ENCODE data around the gene GPA33.

GPA33 gene

GRCh38 chr1:167100730-167101129 lies 10.6 kb upstream of the GPA33 start:
- no peak overlapping the region for H3K9ac ChIP-seq (ENCODE audit: low read length)
- no peak overlapping the region for H3K4me3 ChIP-seq (ENCODE audit: low read depth in 1 of 2, low read length in 2 of 2)
- H3K27ac ChIP-seq (ENCODE audit: low read depth, low read length), result no peak overlapping the region
- H3K27me3 ChIP-seq (ENCODE audit: control insufficient read depth in 1 of 2, insufficient read depth in 2 of 2, low read length in 2 of 2), result no peaks in the 10 kb centered on the region
- H3K36me3 ChIP-seq (ENCODE audit: insufficient read depth, low read length), result no peaks in the 10 kb centered on the region
- H3K4me1 ChIP-seq (ENCODE audit: insufficient read depth, low read length), result peaks cover under 1% of the 10 kb centered on the region
- no peaks in the 10 kb centered on the region for H3K9me3 ChIP-seq (ENCODE audit: low read length)

- Histone ChIP-seq H3K36me3 (ENCODE audit: insufficient read depth, low read length) (no peaks in the 10 kb centered on the region), H3K27ac (ENCODE audit: low read depth, low read length) (no peak overlapping the region), H3K27me3 (ENCODE audit: control insufficient read depth in 1 of 2, insufficient read depth in 2 of 2, low read length in 2 of 2) (no peaks in the 10 kb centered on the region), H3K4me3 (ENCODE audit: low read depth in 1 of 2, low read length in 2 of 2) (no peak overlapping the region), H3K9me3 (ENCODE audit: low read length) (no peaks in the 10 kb centered on the region), H3K9ac (ENCODE audit: low read length) (no peak overlapping the region), H3K4me1 (ENCODE audit: insufficient read depth, low read length) (no peaks in the 10 kb centered on the region)
Observed at GRCh38 chr1:167099851-167100250, 9.7 kb upstream of the GPA33 start.

- Histone ChIP-seq H3K4me1 (ENCODE audit: insufficient read depth, low read length) (no peaks in the 10 kb centered on the region), H3K27me3 (ENCODE audit: control insufficient read depth in 1 of 2, insufficient read depth in 2 of 2, low read length in 2 of 2) (no peaks in the 10 kb centered on the region), H3K4me3 (ENCODE audit: low read depth in 1 of 2, low read length in 2 of 2) (no peak overlapping the region)
Observed at GRCh38 chr1:167095368-167095767, 5.2 kb upstream of the GPA33 start.

GRCh38 chr1:167094690-167095089 lies 4.5 kb upstream of the GPA33 start:
- H3K9me3 ChIP-seq (ENCODE audit: low read length), result no peaks in the 10 kb centered on the region
- H3K4me3 ChIP-seq (ENCODE audit: low read depth in 1 of 2, low read length in 2 of 2), result no peak overlapping the region

More at GRCh38 chr1:167095368-167095767, 5.2 kb upstream of the GPA33 start:
- H3K36me3 ChIP-seq (ENCODE audit: insufficient read depth, low read length), result no peaks in the 10 kb centered on the region
- no peaks in the 10 kb centered on the region for H3K9me3 ChIP-seq (ENCODE audit: low read length)
- H3K27ac ChIP-seq (ENCODE audit: low read depth, low read length), result no peak overlapping the region
- no peak overlapping the region for H3K9ac ChIP-seq (ENCODE audit: low read length)

GRCh38 chr1:167093846-167094516 lies 3.8 kb upstream of the GPA33 start, which contains the start of gene STYXL2:
STYXL2 (plus strand) TSS chr1:167094075; CDS start chr1:167094850, 775 bp downstream.
- Histone ChIP-seq H3K4me3 (ENCODE audit: low read depth in 1 of 2, low read length in 2 of 2) (no peak within 1 kb of the TSS), H3K9ac (ENCODE audit: low read length) (no peak within 1 kb of the TSS), H3K27ac (ENCODE audit: low read depth, low read length) (no peak within 1 kb of the TSS), H3K27me3 (ENCODE audit: control insufficient read depth in 1 of 2, insufficient read depth in 2 of 2, low read length in 2 of 2) (no peaks in the 10 kb centered on the region), H3K4me1 (ENCODE audit: insufficient read depth, low read length) (no peaks in the 10 kb centered on the region), H3K36me3 (ENCODE audit: insufficient read depth, low read length) (no peaks in the 10 kb centered on the region), H3K9me3 (ENCODE audit: low read length) (no peaks in the 10 kb centered on the region)

More at GRCh38 chr1:167094690-167095089, 4.5 kb upstream of the GPA33 start:
- no peaks in the 10 kb centered on the region for H3K4me1 ChIP-seq (ENCODE audit: insufficient read depth, low read length)
- no peaks in the 10 kb centered on the region for H3K27me3 ChIP-seq (ENCODE audit: control insufficient read depth in 1 of 2, insufficient read depth in 2 of 2, low read length in 2 of 2)
- no peak overlapping the region for H3K9ac ChIP-seq (ENCODE audit: low read length)
- H3K36me3 ChIP-seq (ENCODE audit: insufficient read depth, low read length), result no peaks in the 10 kb centered on the region
- no peak overlapping the region for H3K27ac ChIP-seq (ENCODE audit: low read depth, low read length)

- Histone ChIP-seq H3K27me3 (ENCODE audit: control insufficient read depth in 1 of 2, insufficient read depth in 2 of 2, low read length in 2 of 2) (no peaks in the 10 kb centered on the region), H3K4me3 (ENCODE audit: low read depth in 1 of 2, low read length in 2 of 2) (no peak overlapping the region), H3K4me1 (ENCODE audit: insufficient read depth, low read length) (no peaks in the 10 kb centered on the region), H3K27ac (ENCODE audit: low read depth, low read length) (no peak overlapping the region), H3K9me3 (ENCODE audit: low read length) (no peaks in the 10 kb centered on the region), H3K36me3 (ENCODE audit: insufficient read depth, low read length) (no peaks in the 10 kb centered on the region), H3K9ac (ENCODE audit: low read length) (no peak overlapping the region)
Observed at GRCh38 chr1:167092653-167093052, 2.5 kb upstream of the GPA33 start.

GRCh38 chr1:167089939-167090313 lies 251 bp downstream of the GPA33 start:
- Histone ChIP-seq H3K27ac (ENCODE audit: low read depth, low read length) (no peak overlapping the region), H3K4me3 (ENCODE audit: low read depth in 1 of 2, low read length in 2 of 2) (no peak overlapping the region)

GRCh38 chr1:167088746-167089417 lies 1.3 kb downstream of the GPA33 start:
- Histone ChIP-seq H3K4me3 (ENCODE audit: low read depth in 1 of 2, low read length in 2 of 2) (no peak overlapping the region), H3K36me3 (ENCODE audit: insufficient read depth, low read length) (no peaks in the 10 kb centered on the region), H3K27me3 (ENCODE audit: control insufficient read depth in 1 of 2, insufficient read depth in 2 of 2, low read length in 2 of 2) (no peaks in the 10 kb centered on the region), H3K9ac (ENCODE audit: low read length) (no peak overlapping the region), H3K27ac (ENCODE audit: low read depth, low read length) (no peak overlapping the region), H3K9me3 (ENCODE audit: low read length) (no peaks in the 10 kb centered on the region), H3K4me1 (ENCODE audit: insufficient read depth, low read length) (no peaks in the 10 kb centered on the region)

More at GRCh38 chr1:167089939-167090313, 251 bp downstream of the GPA33 start:
- no peak overlapping the region for H3K9ac ChIP-seq (ENCODE audit: low read length)
- H3K4me1 ChIP-seq (ENCODE audit: insufficient read depth, low read length), result no peaks in the 10 kb centered on the region
- H3K36me3 ChIP-seq (ENCODE audit: insufficient read depth, low read length), result no peaks in the 10 kb centered on the region
- no peaks in the 10 kb centered on the region for H3K9me3 ChIP-seq (ENCODE audit: low read length)
- H3K27me3 ChIP-seq (ENCODE audit: control insufficient read depth in 1 of 2, insufficient read depth in 2 of 2, low read length in 2 of 2), result no peaks in the 10 kb centered on the region

- Histone ChIP-seq H3K9me3 (ENCODE audit: low read length) (no peaks in the 10 kb centered on the region), H3K36me3 (ENCODE audit: insufficient read depth, low read length) (no peaks in the 10 kb centered on the region), H3K27me3 (ENCODE audit: control insufficient read depth in 1 of 2, insufficient read depth in 2 of 2, low read length in 2 of 2) (no peaks in the 10 kb centered on the region), H3K27ac (ENCODE audit: low read depth, low read length) (no peak overlapping the region), H3K4me1 (ENCODE audit: insufficient read depth, low read length) (no peaks in the 10 kb centered on the region), H3K9ac (ENCODE audit: low read length) (no peak overlapping the region), H3K4me3 (ENCODE audit: low read depth in 1 of 2, low read length in 2 of 2) (no peak overlapping the region)
Observed at GRCh38 chr1:167086768-167087167, 3.4 kb downstream of the GPA33 start.

GRCh38 chr1:167086033-167086432 lies 4.1 kb downstream of the GPA33 start:
- Histone ChIP-seq H3K4me3 (ENCODE audit: low read depth in 1 of 2, low read length in 2 of 2) (no peak overlapping the region), H3K4me1 (ENCODE audit: insufficient read depth, low read length) (no peaks in the 10 kb centered on the region), H3K9me3 (ENCODE audit: low read length) (no peaks in the 10 kb centered on the region), H3K27ac (ENCODE audit: low read depth, low read length) (no peak overlapping the region), H3K36me3 (ENCODE audit: insufficient read depth, low read length) (no peaks in the 10 kb centered on the region), H3K9ac (ENCODE audit: low read length) (no peak overlapping the region), H3K27me3 (ENCODE audit: control insufficient read depth in 1 of 2, insufficient read depth in 2 of 2, low read length in 2 of 2) (no peaks in the 10 kb centered on the region)

- no peak overlapping the region for H3K9ac ChIP-seq (ENCODE audit: low read length)
- H3K9me3 ChIP-seq (ENCODE audit: low read length), result no peaks in the 10 kb centered on the region
- no peak overlapping the region for H3K27ac ChIP-seq (ENCODE audit: low read depth, low read length)
- no peak overlapping the region for H3K4me3 ChIP-seq (ENCODE audit: low read depth in 1 of 2, low read length in 2 of 2)
- H3K27me3 ChIP-seq (ENCODE audit: control insufficient read depth in 1 of 2, insufficient read depth in 2 of 2, low read length in 2 of 2), result no peaks in the 10 kb centered on the region
- no peaks in the 10 kb centered on the region for H3K4me1 ChIP-seq (ENCODE audit: insufficient read depth, low read length)
- H3K36me3 ChIP-seq (ENCODE audit: insufficient read depth, low read length), result no peaks in the 10 kb centered on the region
Observed at GRCh38 chr1:167084757-167085156, 5.4 kb downstream of the GPA33 start.

- H3K4me3 ChIP-seq (ENCODE audit: low read depth in 1 of 2, low read length in 2 of 2), result no peak overlapping the region
Observed at GRCh38 chr1:167083871-167084270, 6.3 kb downstream of the GPA33 start.

More at GRCh38 chr1:167083871-167084270, 6.3 kb downstream of the GPA33 start:
- Histone ChIP-seq H3K9me3 (ENCODE audit: low read length) (no peaks in the 10 kb centered on the region), H3K27me3 (ENCODE audit: control insufficient read depth in 1 of 2, insufficient read depth in 2 of 2, low read length in 2 of 2) (no peaks in the 10 kb centered on the region), H3K27ac (ENCODE audit: low read depth, low read length) (no peak overlapping the region), H3K4me1 (ENCODE audit: insufficient read depth, low read length) (no peaks in the 10 kb centered on the region), H3K36me3 (ENCODE audit: insufficient read depth, low read length) (no peaks in the 10 kb centered on the region), H3K9ac (ENCODE audit: low read length) (no peak overlapping the region)
